Nephron (organoid): Measurements from ENCODE around the gene SPSB3.

ENCODE experiments used
- H3K27ac Mint-ChIP-seq, 3 experiments: 2 replicates each; pipeline ENCODE4 v1.8.0; 2020; ENCODE audit warnings: mixed read lengths in 3 of 3, mild to moderate bottlenecking in 2 of 3, moderate library complexity in 1 of 3
- H3K27me3 Mint-ChIP-seq: 2 replicates; pipeline ENCODE4 v1.8.0; 2021; ENCODE audit warnings: low read depth, mild to moderate bottlenecking, moderate library complexity, mixed read lengths
- H3K36me3 Mint-ChIP-seq: 2 replicates; pipeline ENCODE4 v1.8.0; 2020; ENCODE audit warnings: low read depth, mixed read lengths
- H3K4me1 Mint-ChIP-seq: 2 replicates; pipeline ENCODE4 v1.8.0; 2020; ENCODE audit warnings: mixed read lengths
- H3K4me3 Mint-ChIP-seq, 3 experiments: 2 replicates each; pipeline ENCODE4 v1.8.0; 2020; ENCODE audit warnings: mild to moderate bottlenecking in 3 of 3, mixed read lengths in 3 of 3, moderate library complexity in 2 of 3
- H3K9me3 Mint-ChIP-seq: 2 replicates; pipeline ENCODE4 v1.8.0; 2020; ENCODE audit warnings: mixed read lengths
- TF ChIP-seq, protein P1 (sequence below), 3 experiments: fragments of 200-600 bp; sonication (generic); IDR thresholded peaks; one replicate each; pipeline ENCODE4 v1.5.0; 2021; ENCODE audit warnings: antibody characterized with exemption in 3 of 3; ENCODE audit not compliant: unreplicated experiment in 3 of 3

SPSB3 gene

DNA sequence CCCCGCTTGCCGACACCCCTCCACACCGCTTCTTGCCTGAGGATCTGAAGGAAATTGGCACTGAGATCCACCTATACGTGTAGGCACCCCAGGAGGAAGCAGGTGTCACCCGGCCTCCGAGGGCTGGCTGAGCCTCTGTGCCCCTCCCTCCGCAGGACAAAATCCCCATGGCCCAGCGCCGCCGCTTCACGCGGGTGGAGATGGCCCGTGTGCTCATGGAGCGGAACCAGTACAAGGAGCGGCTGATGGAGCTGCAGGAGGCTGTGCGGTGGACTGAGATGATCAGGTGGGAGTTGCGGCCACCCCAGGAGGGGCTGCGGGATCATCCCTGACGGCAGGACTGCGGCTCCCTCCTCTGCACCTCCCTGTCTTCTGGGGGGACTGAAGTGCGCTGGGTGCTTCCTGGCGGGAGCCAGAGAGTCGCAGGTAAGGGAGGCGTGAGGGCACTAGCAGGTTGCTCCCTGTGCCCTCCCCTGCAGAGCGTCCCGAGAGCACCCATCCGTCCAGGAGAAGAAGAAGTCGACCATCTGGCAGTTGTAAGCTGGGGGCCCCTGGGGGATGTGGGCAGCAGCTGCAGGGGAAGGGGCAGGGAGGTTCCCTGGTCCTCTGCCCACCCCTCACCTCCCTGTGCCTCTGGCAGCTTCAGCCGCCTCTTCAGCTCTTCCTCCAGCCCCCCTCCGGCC lies 20.0 kb downstream of the SPSB3 start:
- H3K4me1 Mint-ChIP-seq = no peaks in the 10 kb centered on the region
- no peak overlapping the region for H3K4me3 Mint-ChIP-seq
- H3K27ac Mint-ChIP-seq = no peak overlapping the region
- no peaks in the 10 kb centered on the region for H3K9me3 Mint-ChIP-seq
- TF ChIP-seq, protein P1, sequence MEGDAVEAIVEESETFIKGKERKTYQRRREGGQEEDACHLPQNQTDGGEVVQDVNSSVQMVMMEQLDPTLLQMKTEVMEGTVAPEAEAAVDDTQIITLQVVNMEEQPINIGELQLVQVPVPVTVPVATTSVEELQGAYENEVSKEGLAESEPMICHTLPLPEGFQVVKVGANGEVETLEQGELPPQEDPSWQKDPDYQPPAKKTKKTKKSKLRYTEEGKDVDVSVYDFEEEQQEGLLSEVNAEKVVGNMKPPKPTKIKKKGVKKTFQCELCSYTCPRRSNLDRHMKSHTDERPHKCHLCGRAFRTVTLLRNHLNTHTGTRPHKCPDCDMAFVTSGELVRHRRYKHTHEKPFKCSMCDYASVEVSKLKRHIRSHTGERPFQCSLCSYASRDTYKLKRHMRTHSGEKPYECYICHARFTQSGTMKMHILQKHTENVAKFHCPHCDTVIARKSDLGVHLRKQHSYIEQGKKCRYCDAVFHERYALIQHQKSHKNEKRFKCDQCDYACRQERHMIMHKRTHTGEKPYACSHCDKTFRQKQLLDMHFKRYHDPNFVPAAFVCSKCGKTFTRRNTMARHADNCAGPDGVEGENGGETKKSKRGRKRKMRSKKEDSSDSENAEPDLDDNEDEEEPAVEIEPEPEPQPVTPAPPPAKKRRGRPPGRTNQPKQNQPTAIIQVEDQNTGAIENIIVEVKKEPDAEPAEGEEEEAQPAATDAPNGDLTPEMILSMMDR (IDR thresholded peaks at IDR 0.05; ENCODE audit: unreplicated experiment in 3 of 3) = no peak
- no peaks in the 10 kb centered on the region for H3K27me3 Mint-ChIP-seq
- peaks cover 7% of the 10 kb centered on the region for H3K36me3 Mint-ChIP-seq

DNA sequence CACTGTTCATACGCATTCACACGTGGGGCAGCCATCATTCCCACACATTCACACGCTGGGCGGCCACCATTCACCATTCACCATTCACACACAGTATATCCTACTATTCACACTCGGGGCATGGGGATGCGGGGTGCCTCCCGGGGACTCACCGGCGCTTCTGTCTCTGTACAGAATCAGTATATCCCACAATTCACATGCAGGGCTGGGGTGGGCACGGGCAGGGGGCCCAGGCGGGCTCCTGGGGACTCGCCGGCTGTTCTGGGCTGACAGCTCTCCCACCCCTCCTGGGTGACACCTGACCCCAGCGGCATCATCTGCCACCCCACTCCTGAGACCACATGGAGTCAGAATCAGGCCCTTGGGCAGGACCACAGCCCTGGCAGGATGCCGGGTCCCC lies 20.6 kb downstream of the SPSB3 start:
- Mint-ChIP-seq H3K4me3 (no peak overlapping the region), H3K9me3 (no peaks in the 10 kb centered on the region), H3K27me3 (no peaks in the 10 kb centered on the region), H3K4me1 (no peaks in the 10 kb centered on the region), H3K27ac (no peak overlapping the region), H3K36me3 (peaks cover 7% of the 10 kb centered on the region)
- TF ChIP-seq, protein P1 (IDR thresholded peaks at IDR 0.05; ENCODE audit: unreplicated experiment in 3 of 3) = no peak

DNA sequence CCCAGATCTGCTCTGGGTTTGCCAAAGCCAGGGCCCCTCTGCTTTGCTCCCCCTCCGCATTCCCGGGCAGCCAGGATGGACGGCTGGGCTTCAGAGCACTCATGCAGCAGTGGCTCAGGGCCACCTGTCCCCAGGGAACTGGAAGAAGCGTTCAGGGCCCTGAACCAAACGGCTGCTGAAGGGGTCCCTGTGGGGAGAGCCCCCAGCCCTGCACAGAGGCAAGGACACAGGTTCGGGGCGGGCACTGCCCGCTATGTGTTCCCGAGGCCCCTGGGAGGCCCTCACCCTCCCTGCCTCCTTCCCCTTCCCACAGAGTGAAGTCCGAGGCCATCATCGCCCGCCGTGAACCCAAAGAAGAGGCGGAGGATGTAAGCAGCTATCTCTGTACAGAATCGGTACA lies 21.5 kb downstream of the SPSB3 start:
- Mint-ChIP-seq H3K27ac (no peak overlapping the region), H3K4me3 (no peak overlapping the region), H3K36me3 (peaks cover 7% of the 10 kb centered on the region), H3K27me3 (no peaks in the 10 kb centered on the region), H3K4me1 (no peaks in the 10 kb centered on the region), H3K9me3 (no peaks in the 10 kb centered on the region)
- TF ChIP-seq, protein P1 (IDR thresholded peaks at IDR 0.05; ENCODE audit: unreplicated experiment in 3 of 3) = no peak

DNA sequence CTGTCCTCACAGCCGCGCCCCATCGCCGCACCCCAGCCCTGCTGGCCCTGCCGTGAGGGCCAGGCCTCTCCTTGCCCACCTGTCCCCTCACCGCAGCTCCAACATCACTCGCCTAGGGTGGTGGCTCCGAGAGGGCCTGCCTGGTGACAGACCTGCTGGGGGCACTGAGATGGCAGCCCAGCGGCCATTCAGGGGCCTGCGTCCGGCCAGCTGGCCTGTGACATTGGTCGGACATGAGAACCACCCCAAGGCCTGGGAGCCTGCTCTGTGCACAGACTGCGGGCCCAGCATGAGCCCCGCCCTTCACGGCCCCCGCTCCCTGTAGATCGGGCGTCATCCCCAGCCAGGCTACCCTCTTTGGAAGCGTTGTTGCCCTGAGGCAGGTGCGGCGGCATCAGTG lies 22.9 kb downstream of the SPSB3 start:
- H3K4me1 Mint-ChIP-seq = no peaks in the 10 kb centered on the region
- H3K4me3 Mint-ChIP-seq = no peak overlapping the region
- H3K27ac Mint-ChIP-seq = no peak overlapping the region
- peaks cover 16% of the 10 kb centered on the region for H3K36me3 Mint-ChIP-seq
- TF ChIP-seq, protein P1 (IDR thresholded peaks at IDR 0.05; ENCODE audit: unreplicated experiment in 3 of 3) = no peak
- H3K27me3 Mint-ChIP-seq = no peaks in the 10 kb centered on the region
- H3K9me3 Mint-ChIP-seq = no peaks in the 10 kb centered on the region

DNA sequence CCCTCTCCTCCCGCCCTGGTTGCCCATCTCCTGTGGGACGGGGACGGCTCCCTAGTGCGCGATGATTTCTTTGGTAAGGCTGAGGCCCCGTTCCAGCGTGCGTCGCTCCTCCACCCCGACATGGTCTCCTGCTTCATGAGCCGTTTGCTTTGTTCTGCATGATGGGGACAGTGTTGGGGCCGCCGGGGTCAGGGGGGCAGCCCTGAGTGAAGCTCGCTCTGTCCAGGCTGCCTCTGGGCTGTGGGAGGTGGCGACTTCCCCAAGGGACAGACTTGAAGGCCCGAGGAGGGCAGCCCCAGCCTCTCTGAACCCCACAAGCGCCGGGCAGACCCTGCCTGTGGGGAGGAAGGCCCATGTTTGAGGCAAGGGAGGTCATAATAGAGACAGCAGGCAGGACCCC lies 23.4 kb downstream of the SPSB3 start:
- Mint-ChIP-seq H3K27ac (no peak overlapping the region), H3K36me3 (peaks cover 16% of the 10 kb centered on the region), H3K4me3 (no peak overlapping the region), H3K9me3 (no peaks in the 10 kb centered on the region), H3K27me3 (no peaks in the 10 kb centered on the region), H3K4me1 (no peaks in the 10 kb centered on the region)
- TF ChIP-seq, protein P1 (IDR thresholded peaks at IDR 0.05; ENCODE audit: unreplicated experiment in 3 of 3) = no peak
